Measurements from ENCODE around the gene SCN4A. TPM values are rescaled to one million over a fixed set of nuclear protein-coding genes. Genes with fewer than 3 reads are reported as not detected.

The SCN4A gene
- polyA plus RNA-seq, 4 donors, result 0.72 to 1.3 (median 1.0) TPM

DNA sequence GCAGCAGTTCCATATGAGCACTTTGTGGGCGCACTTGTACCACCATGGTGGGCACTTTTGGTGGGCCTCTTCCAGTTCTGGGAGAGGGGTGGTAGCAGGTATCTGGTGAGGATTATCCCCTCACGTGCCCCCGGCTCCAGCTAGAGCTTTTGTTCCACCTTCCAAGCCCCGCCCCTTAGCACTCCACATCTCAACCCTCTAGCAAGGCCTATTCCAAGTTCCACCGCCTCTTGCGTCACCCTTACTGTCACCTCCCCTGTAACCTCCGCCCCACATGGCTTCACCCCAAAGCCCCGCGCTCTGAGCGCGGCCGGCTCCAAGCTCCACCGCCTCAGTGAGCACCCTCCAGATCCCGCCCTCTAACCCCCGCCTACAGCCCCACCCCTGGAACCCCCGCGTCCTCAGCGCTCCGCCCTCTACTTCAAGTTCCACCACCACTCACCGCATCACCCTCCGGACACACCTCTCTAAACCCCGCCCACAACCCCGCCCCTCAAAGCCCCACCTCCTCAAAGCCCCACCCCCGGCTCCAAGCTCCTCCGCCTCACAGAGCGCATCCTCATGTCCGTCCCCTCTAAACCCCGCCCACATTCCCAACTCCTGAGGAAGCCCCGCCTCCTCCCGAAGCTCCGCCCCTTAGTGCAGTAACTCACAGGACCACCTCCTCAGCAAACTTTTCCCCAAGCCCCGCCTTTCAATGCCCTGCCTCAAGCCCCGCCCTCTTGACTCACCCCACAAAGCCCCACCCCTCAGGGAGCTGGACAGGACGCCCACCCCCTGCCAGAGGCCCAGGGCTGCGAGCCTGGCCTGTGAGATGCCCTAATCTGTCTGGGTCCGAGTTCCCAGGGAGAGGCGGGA lies 11.1 kb downstream of the SCN4A start:
- DNase-seq (ENCODE audit: low read depth in 4 of 4, low spot score in 3 of 4), result peak in 2 of 4 donors; percentile 20

DNA sequence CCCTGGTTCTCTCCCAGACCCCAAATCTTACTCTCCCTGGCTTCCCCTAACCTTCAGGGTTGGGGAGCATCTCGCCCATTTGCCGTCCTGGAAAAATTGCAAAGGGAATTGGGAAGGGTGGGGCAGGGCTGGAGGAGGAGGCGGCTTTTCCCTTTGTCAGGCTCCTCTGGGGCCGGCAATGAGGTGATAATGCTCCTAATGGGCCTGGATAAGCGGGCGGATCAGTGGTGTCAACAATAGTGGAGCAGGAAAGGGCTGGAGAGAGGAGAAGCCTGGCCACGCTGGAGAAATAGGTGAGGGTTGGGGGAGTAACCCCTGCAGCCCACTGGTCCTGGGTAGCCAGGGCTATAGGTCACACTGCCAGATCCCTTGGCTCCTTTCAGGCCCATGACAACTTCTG lies 12.3 kb downstream of the SCN4A start:
- no peak for DNase-seq (ENCODE audit: low read depth in 4 of 4, low spot score in 3 of 4)

DNA sequence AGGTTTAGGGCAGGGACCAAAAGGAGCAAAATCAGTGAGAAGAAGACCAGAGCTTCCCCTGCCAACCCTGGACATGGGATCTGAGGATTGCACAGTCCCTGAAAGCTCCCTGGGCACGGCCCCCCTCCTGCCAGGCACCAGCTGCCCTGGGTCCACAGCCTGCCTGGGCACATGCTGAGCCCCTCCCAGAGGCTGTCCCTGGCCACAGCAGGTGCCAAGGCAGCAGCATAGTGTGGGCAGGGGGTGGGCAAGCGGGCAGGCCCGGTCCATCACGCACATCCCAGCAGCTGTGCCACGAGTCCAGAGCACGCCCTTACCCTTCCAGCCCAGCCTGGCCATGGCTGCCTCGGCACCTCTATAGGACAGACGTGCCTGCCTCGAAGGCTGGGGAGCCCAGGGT lies 12.7 kb downstream of the SCN4A start:
- no peak for DNase-seq (ENCODE audit: low read depth in 4 of 4, low spot score in 3 of 4)

DNA sequence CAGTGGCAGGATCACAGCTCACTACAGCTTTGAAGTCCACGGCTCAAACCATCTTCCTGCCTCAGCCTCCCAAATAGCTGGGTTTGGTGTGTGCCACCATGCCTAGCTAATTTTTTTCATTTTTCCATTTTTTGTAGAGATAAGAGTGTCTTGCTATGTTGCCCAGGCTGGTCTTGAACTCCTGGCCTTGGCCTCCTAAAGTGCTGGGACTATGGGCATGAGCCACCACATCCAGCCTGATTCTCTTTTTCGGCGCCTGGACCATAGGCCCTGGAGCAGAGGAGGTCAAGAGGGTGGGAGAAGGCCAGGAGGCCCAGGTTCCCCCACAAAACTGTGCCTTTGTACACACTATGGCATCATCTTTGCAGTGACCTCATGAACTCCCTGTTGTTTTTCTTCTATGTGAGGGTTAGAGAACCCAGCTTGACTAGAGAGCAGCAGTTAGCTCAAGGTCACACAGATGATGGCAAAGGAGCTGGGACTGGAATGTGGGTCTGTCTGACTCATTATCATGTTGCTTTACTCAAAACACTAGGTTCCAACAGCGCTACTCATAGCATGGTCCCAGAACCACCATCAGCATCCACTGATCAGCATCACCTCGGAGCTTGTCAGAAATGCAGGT lies 16.3 kb downstream of the SCN4A start:
- no peak for DNase-seq (ENCODE audit: low read depth in 4 of 4, low spot score in 3 of 4)

DNA sequence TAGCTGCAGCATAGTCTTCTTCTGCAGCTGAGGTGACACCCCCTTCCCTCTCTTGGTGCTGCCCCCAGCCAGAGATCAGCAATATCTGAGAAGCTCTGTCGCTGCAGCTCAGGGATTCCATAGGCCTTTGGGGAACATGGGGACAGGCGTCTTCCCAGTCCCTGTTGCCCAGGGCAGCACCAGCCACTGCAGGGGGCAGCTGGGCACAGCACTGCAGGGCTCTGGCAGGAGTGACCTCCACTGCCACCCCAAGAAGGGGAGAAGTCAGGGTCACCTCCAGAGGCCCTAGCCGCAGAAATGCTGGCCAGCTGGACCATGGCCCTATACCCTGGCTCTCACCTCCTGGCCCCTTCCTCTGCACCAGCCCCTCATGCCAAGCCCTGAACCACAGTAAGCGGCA lies 16.9 kb downstream of the SCN4A start:
- DNase-seq (ENCODE audit: low read depth in 4 of 4, low spot score in 3 of 4), result no peak

DNA sequence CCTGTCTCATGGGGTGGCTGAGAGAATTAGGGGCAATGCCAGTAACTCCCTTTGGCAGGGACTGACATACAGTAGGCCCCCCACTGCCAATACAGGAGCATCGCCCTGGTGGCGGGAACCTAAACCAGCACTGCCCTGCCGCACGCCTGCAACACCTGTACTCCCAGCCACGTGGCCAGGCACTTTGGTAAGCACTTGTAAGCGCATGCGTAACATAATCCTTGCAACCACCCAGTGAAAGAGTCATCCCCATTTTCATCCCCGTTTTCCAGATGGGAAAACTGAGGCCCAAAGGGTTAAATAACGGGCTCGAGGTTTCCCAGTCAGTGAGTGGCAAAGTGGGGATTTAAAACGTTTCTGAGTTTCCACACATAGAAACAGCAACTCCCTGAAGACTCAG lies 17.5 kb downstream of the SCN4A start:
- DNase-seq (ENCODE audit: low read depth in 4 of 4, low spot score in 3 of 4), result no peak

DNA sequence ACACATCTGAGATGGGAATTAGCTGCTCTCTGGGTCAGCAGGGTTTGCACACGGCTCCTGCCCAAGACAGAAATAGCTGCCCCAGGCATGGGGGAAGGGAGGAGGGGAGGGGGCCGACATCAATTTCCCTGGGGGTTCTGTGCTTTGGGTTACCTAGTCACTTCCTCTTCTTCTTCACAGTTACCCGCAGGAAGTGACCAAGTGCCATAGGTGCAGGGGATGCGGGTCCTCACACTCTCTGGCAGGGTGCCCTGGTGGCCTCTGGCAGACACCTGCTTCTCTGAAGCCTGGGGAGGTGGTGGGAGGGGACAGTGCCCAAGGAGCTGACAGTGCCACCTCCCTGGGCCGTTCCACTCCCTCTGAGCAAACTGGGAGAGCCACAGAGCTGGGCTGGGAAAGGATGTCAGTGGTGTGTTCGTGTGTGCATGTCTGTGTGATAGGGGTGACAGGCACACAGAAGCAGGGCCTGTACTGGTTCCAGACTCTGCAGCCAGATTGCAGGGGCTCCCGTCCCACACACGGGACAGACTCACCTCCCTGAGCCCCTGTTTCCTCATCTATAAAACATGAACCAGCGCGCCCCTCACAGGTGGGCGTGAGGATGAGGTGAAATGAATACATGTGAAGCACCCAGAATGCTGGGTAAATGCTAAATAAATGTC lies 18.2 kb downstream of the SCN4A start:
- no peak for DNase-seq (ENCODE audit: low read depth in 4 of 4, low spot score in 3 of 4)

DNA sequence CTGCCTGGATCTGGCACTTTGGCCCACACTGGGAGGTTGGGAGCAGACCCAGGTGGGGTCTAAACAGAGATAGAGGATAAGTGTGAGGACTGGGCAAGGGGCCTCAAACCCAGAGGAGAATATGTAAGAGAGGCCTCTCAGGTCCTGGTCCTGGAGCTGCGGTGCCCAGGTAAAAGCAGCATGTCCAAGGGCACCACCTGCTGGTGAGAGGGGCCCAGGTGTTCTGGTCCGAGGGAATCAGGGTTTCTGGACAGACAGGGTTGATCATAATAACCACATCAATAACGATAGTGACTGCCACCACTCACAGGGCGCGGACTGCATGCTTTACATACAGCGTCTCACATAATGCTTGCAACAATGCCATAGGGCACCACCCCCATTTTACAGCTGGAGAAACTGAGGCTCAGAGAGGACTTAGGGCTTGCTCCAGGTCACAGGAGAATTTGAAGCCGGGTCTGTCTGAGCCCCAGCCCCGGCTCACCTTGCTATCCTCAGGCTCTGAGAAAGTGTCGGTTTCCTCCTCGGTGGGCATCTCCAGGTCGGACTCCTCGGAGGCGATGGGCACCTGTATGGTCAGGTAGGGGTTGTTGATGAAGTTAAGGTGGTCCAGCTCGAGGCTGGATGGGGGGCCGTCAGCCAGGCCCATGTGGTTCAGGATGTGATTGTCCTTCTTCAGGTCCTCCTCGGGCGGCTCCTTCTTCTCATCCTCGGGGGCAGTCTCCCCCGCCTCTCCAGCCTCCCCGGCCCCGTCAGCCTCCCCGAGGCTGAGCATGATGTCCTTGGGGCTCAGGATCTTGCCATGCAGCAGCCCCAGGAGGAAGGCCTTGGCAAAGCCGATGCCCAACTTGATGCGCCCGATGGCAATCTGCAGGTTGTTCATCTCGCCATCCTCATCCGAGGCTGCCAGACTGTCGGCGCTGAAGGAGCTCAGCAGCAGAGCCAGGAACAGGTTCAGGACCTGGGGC lies 21.5 kb downstream of the SCN4A start:
- DNase-seq (ENCODE audit: low read depth in 4 of 4, low spot score in 3 of 4), result peak in 1 of 4 donors; percentile 25

DNA sequence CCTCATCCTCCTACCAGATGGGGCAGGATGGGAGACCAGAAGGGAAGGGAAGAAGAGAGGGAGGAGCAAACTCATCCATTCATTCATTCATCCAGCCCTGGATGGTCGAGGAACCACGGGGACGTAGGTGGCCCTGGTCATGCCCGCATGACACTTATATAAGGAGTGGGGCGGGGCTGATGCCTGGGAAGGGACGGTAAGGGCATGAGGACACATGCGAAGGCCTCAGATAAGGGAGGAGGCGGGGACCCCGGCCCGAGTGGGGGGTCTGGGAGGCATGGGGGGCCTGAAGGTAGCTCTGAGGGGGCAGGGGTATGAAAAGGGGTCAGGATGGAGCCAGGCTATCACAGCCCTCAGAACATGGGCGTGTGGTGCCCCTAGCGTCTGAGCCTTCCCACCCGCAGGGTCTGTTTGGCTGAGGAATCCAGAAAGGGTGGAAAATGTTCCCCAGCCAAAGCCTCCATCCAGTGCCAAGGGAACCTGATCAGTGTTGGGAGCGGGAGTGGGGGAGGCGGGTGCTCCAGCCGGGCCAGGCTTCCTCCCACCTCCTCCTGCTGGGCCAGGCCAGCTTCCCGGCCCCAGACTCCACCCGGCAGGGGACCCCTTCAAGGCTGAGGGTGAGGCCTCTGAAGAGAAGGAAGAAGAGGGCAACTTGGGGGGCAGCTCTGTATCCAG lies 23.0 kb downstream of the SCN4A start:
- DNase-seq (ENCODE audit: low read depth in 4 of 4, low spot score in 3 of 4), result no peak

DNA sequence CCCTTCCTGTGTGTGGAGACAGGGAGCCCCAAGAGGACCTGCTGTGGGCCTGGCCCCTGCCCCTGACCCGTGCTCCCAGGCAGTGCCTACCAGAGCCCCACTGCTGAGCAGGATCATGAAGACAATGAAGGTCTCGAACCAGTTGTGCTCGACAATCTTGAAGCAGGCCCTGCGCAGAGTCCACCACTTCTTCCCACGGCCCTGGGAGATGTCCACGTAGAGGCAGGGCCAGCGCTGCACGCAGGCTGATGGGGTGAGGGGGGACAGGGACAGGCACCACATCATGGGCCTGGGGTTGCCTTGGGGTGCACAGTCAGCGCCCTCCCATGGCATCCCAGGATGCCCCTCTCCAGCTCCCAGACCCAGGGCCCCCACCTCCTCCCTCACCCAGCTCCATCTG lies 24.2 kb downstream of the SCN4A start:
- no peak for DNase-seq (ENCODE audit: low read depth in 4 of 4, low spot score in 3 of 4)

DNA sequence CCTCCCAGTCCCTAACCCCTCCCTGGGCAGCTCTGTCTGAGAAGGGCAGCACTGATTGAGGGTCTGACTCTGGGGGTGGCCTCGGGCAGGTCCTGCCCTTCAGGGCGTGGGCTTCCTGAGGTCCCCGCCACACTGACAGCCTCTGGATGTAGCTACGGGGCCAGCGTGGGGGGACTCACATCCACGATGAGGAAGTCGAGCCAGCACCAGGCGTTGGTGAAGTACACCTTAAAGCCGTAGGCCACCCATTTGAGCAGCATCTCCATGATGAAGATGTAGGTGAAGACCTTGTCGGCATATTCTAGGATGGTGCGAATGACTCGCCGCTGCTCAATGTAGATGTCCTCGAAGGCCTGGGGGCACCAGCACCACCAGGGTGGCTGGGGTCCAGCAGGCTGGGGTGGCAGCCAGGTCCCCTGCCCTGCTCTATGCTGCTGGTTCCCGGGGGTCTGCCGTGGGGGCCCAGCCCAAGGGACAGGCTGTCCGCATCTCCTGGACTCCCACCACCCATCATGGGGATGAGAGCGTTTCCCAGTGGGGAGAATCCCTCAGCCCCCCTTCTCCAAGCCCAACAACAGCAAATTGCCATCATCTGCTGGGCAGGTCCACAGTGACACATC lies 24.9 kb downstream of the SCN4A start:
- DNase-seq (ENCODE audit: low read depth in 4 of 4, low spot score in 3 of 4), result no peak

DNA sequence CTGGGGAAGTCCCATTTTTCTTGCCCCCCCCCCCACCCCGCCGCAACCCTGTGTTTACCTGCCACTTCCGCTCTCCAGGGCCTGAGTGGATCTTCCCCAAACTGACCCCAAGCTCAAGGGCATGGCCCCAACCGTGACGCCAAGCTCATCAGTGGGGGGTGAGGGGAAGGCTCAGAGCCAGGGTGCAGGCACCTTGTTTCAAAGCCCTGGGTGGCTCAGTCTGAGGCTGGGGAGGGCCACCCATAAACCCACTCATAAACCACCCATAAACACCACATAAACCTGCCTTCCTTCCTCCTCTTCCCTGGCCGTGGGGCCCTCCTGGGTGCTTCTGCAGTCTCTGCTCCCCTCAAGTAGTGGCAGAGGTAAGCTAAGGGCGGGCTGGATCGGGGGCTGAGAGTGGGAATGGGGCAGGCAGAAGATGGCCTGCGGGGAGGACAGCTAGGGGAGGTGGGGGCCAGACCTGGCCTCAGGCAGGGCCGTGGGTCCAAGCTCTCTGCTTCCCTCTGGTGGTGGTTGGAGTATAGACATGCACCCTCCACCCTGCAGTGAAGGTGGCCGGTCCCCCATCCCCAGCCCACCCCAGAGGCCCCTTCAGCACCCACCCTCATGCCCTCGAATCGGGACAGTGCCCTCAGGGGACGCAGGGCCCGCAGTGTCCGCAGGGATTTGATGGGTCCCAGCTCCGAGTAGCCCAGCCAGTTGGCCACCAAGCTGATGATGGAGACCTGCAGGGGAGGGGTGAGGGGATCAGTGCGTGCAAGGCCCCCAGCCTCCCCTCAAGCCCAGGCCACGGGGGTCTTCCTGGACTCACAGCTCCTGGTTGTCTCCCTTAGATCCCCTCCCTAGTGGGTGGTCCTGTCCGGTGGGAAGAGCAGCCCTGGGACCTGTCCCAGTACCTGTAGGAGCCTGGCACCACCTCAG lies 26.0 kb downstream of the SCN4A start:
- peak in 1 of 4 donors; percentile 40 for DNase-seq (ENCODE audit: low read depth in 4 of 4, low spot score in 3 of 4)

DNA sequence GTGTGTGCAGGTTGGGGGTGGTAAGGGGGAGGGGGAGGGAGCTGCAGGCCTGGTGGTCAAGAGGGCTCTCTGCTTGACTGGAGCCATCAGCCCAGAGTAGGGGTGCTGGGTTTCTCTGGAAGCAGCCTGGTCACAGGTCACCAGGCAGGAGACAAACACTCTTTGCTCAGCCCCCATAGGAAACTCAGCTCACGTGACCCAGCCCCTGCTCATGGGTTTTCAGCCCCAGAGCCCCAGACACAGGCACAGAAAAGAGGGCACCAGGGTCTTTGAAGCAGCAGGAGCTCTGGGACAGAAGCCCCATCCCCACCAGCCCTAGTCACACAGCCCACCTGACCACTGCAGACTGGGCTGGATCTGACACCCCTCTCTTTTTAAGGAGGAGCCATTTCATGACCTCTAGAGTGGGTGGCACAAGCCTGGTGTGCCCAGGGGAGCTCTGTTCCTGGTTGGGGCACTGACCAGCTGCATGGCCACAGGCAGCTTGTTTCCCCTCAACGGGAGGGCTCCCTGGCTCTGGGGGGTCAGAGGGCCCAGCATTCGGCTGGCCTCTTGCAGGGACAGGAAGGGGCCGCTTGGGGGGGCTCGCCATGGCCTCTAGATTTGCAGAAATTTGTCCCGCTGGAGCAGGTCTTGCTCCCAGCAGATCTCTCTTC lies 26.8 kb downstream of the SCN4A start:
- peak in 1 of 4 donors; percentile 14 for DNase-seq (ENCODE audit: low read depth in 4 of 4, low spot score in 3 of 4)

DNA sequence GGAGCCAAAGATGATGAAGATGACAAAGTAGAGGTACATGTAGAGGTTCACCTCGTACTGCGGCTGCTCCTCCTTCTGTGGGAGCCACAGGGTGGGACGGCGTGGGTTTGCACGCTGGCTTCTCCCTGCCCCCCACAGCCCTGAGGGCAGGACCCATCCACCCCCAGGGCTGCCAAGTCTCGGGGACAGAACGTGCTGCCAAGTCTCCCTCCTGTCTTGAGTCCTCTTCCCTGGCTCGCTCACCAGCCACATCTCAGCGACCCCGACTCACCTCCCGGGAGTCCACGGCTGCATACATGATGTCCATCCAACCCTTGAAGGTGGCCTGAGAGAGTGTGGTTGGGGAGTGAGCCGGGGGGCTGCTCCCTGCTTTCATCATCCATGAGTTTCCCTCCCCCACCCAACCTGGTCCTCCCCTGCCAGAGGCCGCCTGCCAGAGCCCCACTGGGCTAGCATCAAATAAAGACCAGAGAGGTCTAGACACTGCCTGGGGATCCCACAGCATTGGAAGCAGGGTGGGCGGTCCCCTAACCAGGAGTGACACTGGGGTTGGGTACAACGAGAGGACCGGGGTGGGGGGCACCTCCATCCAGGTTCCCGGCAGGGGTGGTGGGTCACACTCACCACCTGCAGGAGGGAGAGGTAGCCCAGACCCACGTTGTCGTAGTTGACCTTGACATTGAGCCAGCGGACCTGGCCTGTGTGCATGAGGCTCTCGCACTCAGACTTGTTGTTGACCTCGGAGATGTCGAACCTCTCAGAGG lies 27.8 kb downstream of the SCN4A start:
- no peak for DNase-seq (ENCODE audit: low read depth in 4 of 4, low spot score in 3 of 4)

DNA sequence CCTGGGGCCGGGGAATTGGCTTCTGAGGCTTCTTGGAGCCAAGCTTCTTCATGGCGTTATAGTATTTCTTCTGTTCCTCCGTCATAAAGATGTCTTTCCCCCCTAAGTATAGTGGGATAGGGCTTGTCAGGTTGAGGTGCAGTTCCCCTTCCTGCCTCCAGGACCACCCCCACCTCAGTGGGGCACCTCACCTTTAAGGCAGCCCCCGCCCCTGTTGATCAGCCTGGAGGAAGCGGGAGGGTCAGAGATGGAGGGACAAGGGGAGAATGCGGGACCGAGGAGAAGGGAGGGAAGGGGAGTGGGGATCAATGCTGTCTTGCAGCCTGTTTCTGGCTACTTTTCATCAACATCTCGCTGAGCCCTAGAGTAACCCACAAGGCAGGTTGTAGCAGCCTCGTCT lies 29.0 kb downstream of the SCN4A start:
- no peak for DNase-seq (ENCODE audit: low read depth in 4 of 4, low spot score in 3 of 4)

DNA sequence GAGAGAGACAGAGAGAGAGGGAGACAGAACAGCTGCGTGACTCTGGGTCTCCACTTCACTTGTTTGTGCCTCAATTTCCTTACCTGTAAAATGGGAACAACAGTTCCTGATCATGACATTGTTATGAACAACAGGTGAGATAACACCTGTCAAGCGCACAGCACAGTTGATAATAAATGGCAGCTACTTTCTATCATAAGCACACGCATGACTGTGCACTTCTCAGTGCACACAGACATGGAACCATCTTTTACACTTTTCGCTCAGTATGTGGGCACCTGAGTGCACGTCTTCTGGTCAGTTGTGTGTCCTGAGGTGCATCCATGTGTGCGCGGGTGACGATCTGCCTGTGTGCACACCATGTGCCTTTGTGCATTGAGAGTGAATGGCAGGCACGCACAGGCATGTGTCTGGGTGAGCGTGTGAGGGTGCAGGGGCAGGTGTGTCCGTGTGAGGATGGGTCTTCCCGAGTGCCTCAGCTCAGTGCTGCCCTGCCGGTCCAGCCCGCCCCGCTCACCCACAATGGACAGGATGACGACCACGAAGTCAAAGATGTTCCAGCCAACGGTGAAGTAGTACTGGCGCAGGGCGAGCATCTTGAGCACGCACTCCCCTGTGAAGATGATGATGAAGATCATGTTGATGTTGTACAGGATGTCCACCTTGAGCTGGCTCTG lies 30.3 kb downstream of the SCN4A start:
- no peak for DNase-seq (ENCODE audit: low read depth in 4 of 4, low spot score in 3 of 4)

DNA sequence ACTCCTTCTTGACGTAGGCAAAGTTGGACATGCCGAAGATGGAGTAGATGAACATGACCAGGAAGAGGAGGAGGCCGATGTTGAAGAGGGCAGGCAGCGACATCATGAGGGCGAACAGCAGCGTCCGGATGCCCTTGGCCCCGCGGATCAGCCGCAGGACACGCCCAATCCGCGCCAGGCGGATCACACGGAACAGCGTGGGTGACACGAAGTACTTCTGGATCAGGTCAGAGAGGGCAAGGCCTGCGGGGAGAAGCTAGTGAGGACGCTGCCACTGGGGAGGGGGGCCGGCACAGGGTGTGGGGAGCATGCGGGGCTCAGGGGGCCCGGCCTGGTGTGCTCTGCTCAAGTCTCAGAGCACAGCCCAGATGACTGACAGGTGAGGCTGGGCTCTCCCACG lies 31.0 kb downstream of the SCN4A start:
- DNase-seq (ENCODE audit: low read depth in 4 of 4, low spot score in 3 of 4), result no peak
